ENCODE data around the gene KDM2B. TPM values are rescaled to one million over a fixed set of nuclear protein-coding genes. Genes with fewer than 3 reads are reported as not detected.

The KDM2B gene
- total and polyA plus RNA-seq, 2 experiments from 2014 or later = 13.6 to 22.7 TPM

GRCh38 chr12:121424624-121424975 lies 156.2 kb downstream of the KDM2B start:
- no peaks in the 10 kb centered on the region for H3K9me3 ChIP-seq (ENCODE audit: low read depth)
- H3K9me2 ChIP-seq (replicated peaks; ENCODE audit: insufficient read depth) = no peaks in the 10 kb centered on the region
- 97% methylated on average over 1 of the region's 1 CpG for WGBS (ENCODE audit: low lambda C conversion rate, missing lambda C conversion rate)
- H3K27ac ChIP-seq = peak overlapping the region; percentile 52
- H3K27me3 ChIP-seq = no peaks in the 10 kb centered on the region
- no peak overlapping the region for H3K4me3 ChIP-seq
- H2AFZ ChIP-seq = no peak overlapping the region
- H3K79me2 ChIP-seq = peaks cover 4% of the 10 kb centered on the region
- TF ChIP-seq EZH2 (IDR thresholded peaks at IDR 0.05; ENCODE audit: borderline replicate concordance) (no peak), EZH2phosphoT487 (IDR thresholded peaks at IDR 0.05; ENCODE audit: low read depth, severe bottlenecking, unreplicated experiment) (no peak), CTCF (IDR thresholded peaks at IDR 0.05; ENCODE audit: poor library complexity) (no peak)
- DNase-seq (ENCODE audit: low spot score) = no peak
- no peak overlapping the region for H3K4me2 ChIP-seq
- H3K4me1 ChIP-seq (ENCODE audit: insufficient read depth) = no peaks in the 10 kb centered on the region
- no peaks in the 10 kb centered on the region for H4K20me1 ChIP-seq (ENCODE audit: insufficient read depth, poor library complexity, severe bottlenecking)
- no peaks in the 10 kb centered on the region for H3K36me3 ChIP-seq (replicated peaks; ENCODE audit: insufficient read depth, low read depth)

- H3K9me2 ChIP-seq (replicated peaks; ENCODE audit: insufficient read depth) = no peaks in the 10 kb centered on the region
- 95% methylated on average over 13 of the region's 13 CpGs for WGBS (ENCODE audit: low lambda C conversion rate, missing lambda C conversion rate)
- peak overlapping the region; percentile 19 for H3K27ac ChIP-seq
- H3K36me3 ChIP-seq (replicated peaks; ENCODE audit: insufficient read depth, low read depth) = no peaks in the 10 kb centered on the region
- no peaks in the 10 kb centered on the region for H4K20me1 ChIP-seq (ENCODE audit: insufficient read depth, poor library complexity, severe bottlenecking)
- no peak for DNase-seq (ENCODE audit: low spot score)
- no peaks in the 10 kb centered on the region for H3K9me3 ChIP-seq (ENCODE audit: low read depth)
- H3K79me2 ChIP-seq = peaks cover 8% of the 10 kb centered on the region
- H3K4me1 ChIP-seq (ENCODE audit: insufficient read depth) = no peaks in the 10 kb centered on the region
- no peak overlapping the region for H2AFZ ChIP-seq
- no peaks in the 10 kb centered on the region for H3K27me3 ChIP-seq
- no peak overlapping the region for H3K4me3 ChIP-seq
- no peak overlapping the region for H3K4me2 ChIP-seq
- TF ChIP-seq EZH2phosphoT487 (IDR thresholded peaks at IDR 0.05; ENCODE audit: low read depth, severe bottlenecking, unreplicated experiment) (no peak), CTCF (IDR thresholded peaks at IDR 0.05; ENCODE audit: poor library complexity) (no peak), EZH2 (IDR thresholded peaks at IDR 0.05; ENCODE audit: borderline replicate concordance) (no peak)
Measured at GRCh38 chr12:121423682-121424623, 156.9 kb downstream of the KDM2B start.

- no peak for DNase-seq (ENCODE audit: low spot score)
- Histone ChIP-seq H2AFZ (no peak overlapping the region), H3K4me1 (ENCODE audit: insufficient read depth) (no peaks in the 10 kb centered on the region), H3K27ac (no peak overlapping the region), H3K36me3 (replicated peaks; ENCODE audit: insufficient read depth, low read depth) (no peaks in the 10 kb centered on the region), H3K9me2 (replicated peaks; ENCODE audit: insufficient read depth) (no peaks in the 10 kb centered on the region), H3K9me3 (ENCODE audit: low read depth) (no peaks in the 10 kb centered on the region), H4K20me1 (ENCODE audit: insufficient read depth, poor library complexity, severe bottlenecking) (no peaks in the 10 kb centered on the region), H3K27me3 (no peaks in the 10 kb centered on the region), H3K4me3 (no peak overlapping the region), H3K79me2 (peaks cover 11% of the 10 kb centered on the region), H3K4me2 (no peak overlapping the region)
- TF ChIP-seq CTCF (IDR thresholded peaks at IDR 0.05; ENCODE audit: poor library complexity) (no peak), EZH2phosphoT487 (IDR thresholded peaks at IDR 0.05; ENCODE audit: low read depth, severe bottlenecking, unreplicated experiment) (no peak), EZH2 (IDR thresholded peaks at IDR 0.05; ENCODE audit: borderline replicate concordance) (no peak)
- 94% methylated on average over 14 of the region's 14 CpGs for WGBS (ENCODE audit: low lambda C conversion rate, missing lambda C conversion rate)
Measured at GRCh38 chr12:121423253-121423652, 157.6 kb downstream of the KDM2B start.
